CD4-positive, CD25-positive, alpha-beta regulatory T cell (primary cell): ENCODE data around the gene GOT1. TPM values are rescaled to one million over a fixed set of nuclear protein-coding genes. Genes with fewer than 3 reads are reported as not detected.
A peak's percentile ranks its signal among the peaks of the same experiment; 100 is the strongest.

Experiments used
- ATAC-seq, 2 donors: fragments of 150-1000 bp; cut with Tn5 transposase; one replicate each; pipeline ENCODE4 v1.10.0; 2021; ENCODE audit warnings: low read depth in 2 of 2, moderate number of reproducible peaks in 2 of 2, moderate library complexity in 1 of 2
- DNase-seq, 3 donors: peaks; one replicate each; pipeline versions ENCODE4 v3.0.0 to v3.0.0-alpha.2; 2012 to 2022; ENCODE audit warnings: mixed read lengths in 1 of 3
- H3K27ac ChIP-seq: one replicate; pipeline ENCODE4 v1.7.0; 2013; ENCODE audit warnings: mild to moderate bottlenecking, low read length; ENCODE audit not compliant: insufficient read depth, poor library complexity, severe bottlenecking
- H3K27me3 ChIP-seq: one replicate; pipeline ENCODE4 v1.7.0; 2013; ENCODE audit warnings: low read length; ENCODE audit not compliant: control insufficient read depth, insufficient read depth
- H3K36me3 ChIP-seq: one replicate; pipeline ENCODE4 v1.7.0; 2013; ENCODE audit warnings: mild to moderate bottlenecking, low read length, moderate library complexity; ENCODE audit not compliant: control insufficient read depth, insufficient read depth
- H3K4me1 ChIP-seq: 2 replicates; pipeline ENCODE4 v1.7.0; 2013; ENCODE audit warnings: mild to moderate bottlenecking, low read length; ENCODE audit not compliant: insufficient read depth, control insufficient read depth, poor library complexity, severe bottlenecking
- H3K4me3 ChIP-seq: one replicate; pipeline ENCODE4 v1.7.0; 2013; ENCODE audit warnings: low read depth, mild to moderate bottlenecking, low read length, moderate library complexity
- H3K9me3 ChIP-seq, 2 experiments: 1 replicate in 1 of 2; 2 replicates in 1 of 2; pipeline ENCODE4 v1.7.0; 2013; ENCODE audit warnings: low read length in 2 of 2, mild to moderate bottlenecking in 1 of 2, moderate library complexity in 1 of 2; ENCODE audit not compliant: control insufficient read depth in 2 of 2
- H3K27ac Mint-ChIP-seq, 3 donors: one replicate each; pipeline ENCODE4 v1.8.0; 2020 to 2022; ENCODE audit warnings: mild to moderate bottlenecking in 3 of 3, mixed read lengths in 3 of 3, moderate library complexity in 2 of 3
- H3K27me3 Mint-ChIP-seq: one replicate; pipeline ENCODE4 v1.8.0; 2022; ENCODE audit warnings: mild to moderate bottlenecking, mixed read lengths
- H3K36me3 Mint-ChIP-seq: one replicate; pipeline ENCODE4 v1.8.0; 2020; ENCODE audit warnings: mixed read lengths
- H3K4me1 Mint-ChIP-seq, 4 donors: one replicate each; pipeline ENCODE4 v1.8.0; 2020 to 2022; ENCODE audit warnings: mixed read lengths in 4 of 4, mild to moderate bottlenecking in 1 of 4
- H3K4me3 Mint-ChIP-seq, 4 donors: one replicate each; pipeline ENCODE4 v1.8.0; 2020 to 2022; ENCODE audit warnings: mild to moderate bottlenecking in 4 of 4, mixed read lengths in 4 of 4, moderate library complexity in 3 of 4
- H3K9me3 Mint-ChIP-seq, 7 donors: one replicate each; pipeline ENCODE4 v1.8.0; 2020 to 2022; ENCODE audit warnings: mixed read lengths in 7 of 7, mild to moderate bottlenecking in 3 of 7, moderate library complexity in 2 of 7
- polyA plus RNA-seq, 4 donors: library from polyadenylated mRNA; unstranded; fragments of 300-500 nt; fragmentation: Illumina TruSeq; gene quantifications; one replicate each; pipeline ENCODE4 v1.2.3, GENCODE V29; 2021
- total RNA-seq: library from RNA; stranded (reverse); gene quantifications from one replicate; pipeline ENCODE4 v1.2.3, GENCODE V29; 2022

The GOT1 gene
- total and polyA plus RNA-seq, 5 donors from 2014 or later: 8.4 to 27.5 (median 19.6) TPM

DNA sequence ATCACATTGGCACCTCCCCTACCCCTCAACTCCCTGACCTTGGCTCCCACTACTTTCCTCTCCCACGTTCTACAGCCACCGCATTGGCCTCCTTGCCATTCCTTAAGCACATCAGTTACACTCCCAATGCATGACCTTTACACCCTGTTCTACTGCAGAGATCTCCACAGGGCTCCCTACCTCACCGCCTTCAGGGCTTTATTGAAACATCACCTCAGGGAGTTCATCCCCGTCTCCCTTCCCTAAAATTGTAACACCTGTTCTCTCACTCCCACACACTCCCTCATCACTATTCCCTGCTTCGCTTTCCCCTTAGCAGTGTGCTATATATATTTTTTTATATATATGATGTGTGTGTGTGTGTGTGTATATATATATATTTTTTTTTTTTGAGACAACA lies 82.8 kb downstream of the GOT1 start:
- H3K9me3 Mint-ChIP-seq: no peaks in the 10 kb centered on the region
- H3K36me3 ChIP-seq: no peaks in the 10 kb centered on the region
- no peak overlapping the region for H3K4me3 ChIP-seq
- H3K27me3 ChIP-seq: no peaks in the 10 kb centered on the region
- H3K27me3 Mint-ChIP-seq: peaks cover 15% of the 10 kb centered on the region
- H3K4me3 Mint-ChIP-seq: no peak overlapping the region
- no peak for ATAC-seq
- no peaks in the 10 kb centered on the region for H3K4me1 ChIP-seq
- DNase-seq: no peak
- H3K27ac Mint-ChIP-seq: peak overlapping the region in 1 of 3 donors; percentile 58
- no peaks in the 10 kb centered on the region for H3K4me1 Mint-ChIP-seq
- no peak overlapping the region for H3K27ac ChIP-seq
- no peaks in the 10 kb centered on the region for H3K9me3 ChIP-seq
- no peaks in the 10 kb centered on the region for H3K36me3 Mint-ChIP-seq

Other genes with a start within 250 kb of the GOT1 start
- gene HPSE2, start 194.8 kb downstream of the GOT1 start, total RNA-seq: not detected
- under 1 TPM in 2 of 4 donors, not detected in 2; 0.07 to 0.31 TPM for gene HPSE2, start 194.8 kb downstream of the GOT1 start, polyA plus RNA-seq
- not detected for gene CNNM1, start 101.3 kb downstream of the GOT1 start, total RNA-seq
- gene CNNM1, start 101.3 kb downstream of the GOT1 start, polyA plus RNA-seq: under 1 TPM in 1 of 4 donors, not detected in 3; 0.07 TPM
- not detected for gene NKX2-3, start 102.3 kb upstream of the GOT1 start, total RNA-seq
- gene NKX2-3, start 102.3 kb upstream of the GOT1 start, polyA plus RNA-seq: not detected
- gene SLC25A28, start 189.8 kb upstream of the GOT1 start, total RNA-seq: 94.7 TPM
- gene SLC25A28, start 189.8 kb upstream of the GOT1 start, polyA plus RNA-seq: 10 to 100 TPM; 18.6 to 24.4 (median 21.5) TPM
- gene ENTPD7, start 228.9 kb upstream of the GOT1 start, total RNA-seq: 3.2 TPM
- 1 to 10 TPM in 3 of 4 donors, under 1 TPM in 1; 0.94 to 1.5 (median 1.4) TPM for gene ENTPD7, start 228.9 kb upstream of the GOT1 start, polyA plus RNA-seq